CD4-positive, alpha-beta T cell treated with Interleukin-12 subunit alpha and Interleukin-12 subunit beta, for 1 hour (primary cell): ENCODE data around the gene SLC18A2.

ENCODE experiments used
- DNase-seq: peaks from one replicate; pipeline ENCODE4 v3.0.0-alpha.2; 2020

The SLC18A2 gene

GRCh38 chr10:117239051-117239450 lies 1.9 kb upstream of the SLC18A2 start:
- no peak for DNase-seq

GRCh38 chr10:117239721-117240620 lies 943 bp upstream of the SLC18A2 start:
- DNase-seq = no peak

- DNase-seq = no peak
Measured at GRCh38 chr10:117241541-117242462, 888 bp downstream of the SLC18A2 start.

- no peak for DNase-seq
Measured at GRCh38 chr10:117242463-117242832, 1.5 kb downstream of the SLC18A2 start.

GRCh38 chr10:117246997-117247671 lies 6.2 kb downstream of the SLC18A2 start:
- DNase-seq = no peak

- no peak for DNase-seq
Measured at GRCh38 chr10:117248750-117249465, 8.0 kb downstream of the SLC18A2 start.

GRCh38 chr10:117249493-117250093 lies 8.7 kb downstream of the SLC18A2 start:
- DNase-seq = no peak

- no peak for DNase-seq
Measured at GRCh38 chr10:117250411-117250810, 9.5 kb downstream of the SLC18A2 start.

GRCh38 chr10:117253908-117254307 lies 13.0 kb downstream of the SLC18A2 start:
- DNase-seq = no peak

GRCh38 chr10:117254338-117254737 lies 13.4 kb downstream of the SLC18A2 start:
- no peak for DNase-seq

- DNase-seq = no peak
Measured at GRCh38 chr10:117254774-117255735, 14.1 kb downstream of the SLC18A2 start.

GRCh38 chr10:117255835-117256460 lies 15.0 kb downstream of the SLC18A2 start:
- DNase-seq = no peak

- no peak for DNase-seq
Measured at GRCh38 chr10:117256910-117257309, 16.0 kb downstream of the SLC18A2 start.

GRCh38 chr10:117257721-117258120 lies 16.8 kb downstream of the SLC18A2 start:
- DNase-seq = no peak

GRCh38 chr10:117259279-117259678 lies 18.4 kb downstream of the SLC18A2 start:
- DNase-seq = no peak

- DNase-seq = no peak
Measured at GRCh38 chr10:117260084-117260483, 19.2 kb downstream of the SLC18A2 start.

- no peak for DNase-seq
Measured at GRCh38 chr10:117261501-117261900, 20.6 kb downstream of the SLC18A2 start.

- no peak for DNase-seq
Measured at GRCh38 chr10:117262291-117262902, 21.5 kb downstream of the SLC18A2 start.

GRCh38 chr10:117262903-117263293 lies 22.0 kb downstream of the SLC18A2 start:
- DNase-seq = no peak

- no peak for DNase-seq
Measured at GRCh38 chr10:117264782-117265181, 23.9 kb downstream of the SLC18A2 start.
